GM18526 (cell line): Measurements from ENCODE around the gene SPATA20.

Experiments used
- POLR2A ChIP-seq: IDR thresholded peaks from 3 replicates; pipeline ENCODE4 v1.6.1; 2011; ENCODE audit not compliant: insufficient read length; ENCODE audit errors: extremely low read depth

SPATA20 gene

DNA sequence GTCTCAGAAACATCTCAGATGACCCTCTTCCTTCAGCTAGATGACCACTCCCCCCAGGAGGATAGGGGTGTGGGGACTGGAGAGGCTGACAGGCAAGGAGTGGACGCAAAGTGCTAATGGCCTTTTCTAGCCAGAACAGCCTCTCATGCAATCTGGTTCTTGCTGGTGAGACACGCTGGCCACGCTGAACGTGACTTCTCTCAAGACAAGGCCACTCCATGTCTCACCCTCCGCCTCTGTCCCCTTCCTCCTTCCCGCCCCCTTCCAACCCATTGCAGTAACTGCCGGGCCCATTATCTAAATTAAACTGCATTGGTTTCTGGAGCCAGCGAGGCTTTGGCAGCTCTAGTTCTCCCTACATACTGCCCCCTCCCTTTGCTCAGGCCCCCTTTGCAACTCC is 23.1 kb downstream of the SPATA20 start:
- TF ChIP-seq POLR2A = no peak

DNA sequence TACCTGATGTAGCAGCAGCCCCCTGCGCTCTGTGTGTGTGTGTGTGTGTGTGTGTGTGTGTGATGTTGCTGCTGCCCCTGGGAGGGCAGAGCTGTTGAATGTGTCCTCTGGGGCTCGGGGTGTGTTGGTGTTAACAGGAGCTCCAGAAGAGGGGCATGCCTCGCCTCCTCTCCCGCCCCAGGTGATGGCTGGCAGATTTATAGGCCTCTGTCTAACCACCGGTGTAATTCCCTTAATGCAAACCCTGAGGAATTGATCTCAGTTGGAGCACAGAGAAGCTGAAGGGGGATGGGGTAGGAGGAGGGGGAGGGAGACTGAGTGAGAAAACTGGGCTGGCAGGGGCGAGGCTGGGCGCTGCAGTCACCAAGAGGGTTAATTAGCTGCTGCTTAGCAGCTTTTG is 23.6 kb downstream of the SPATA20 start:
- no peak for TF ChIP-seq POLR2A

DNA sequence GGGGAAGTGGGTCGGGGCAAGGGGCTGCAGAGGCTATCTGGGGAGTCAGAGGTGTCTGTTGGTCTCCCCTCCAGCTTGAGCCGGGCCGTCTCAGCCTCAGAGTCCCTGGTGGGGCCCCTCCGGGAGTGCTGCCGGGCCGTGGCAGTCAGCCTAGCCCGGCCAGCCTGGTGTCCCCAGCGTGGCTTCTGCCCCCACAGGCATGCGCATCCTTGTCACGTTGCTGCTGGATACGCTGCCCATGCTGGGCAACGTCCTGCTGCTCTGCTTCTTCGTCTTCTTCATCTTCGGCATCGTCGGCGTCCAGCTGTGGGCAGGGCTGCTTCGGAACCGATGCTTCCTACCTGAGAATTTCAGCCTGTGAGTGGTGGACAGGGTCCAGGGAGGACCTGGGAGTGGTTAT is 24.7 kb downstream of the SPATA20 start:
- TF ChIP-seq POLR2A = no peak

DNA sequence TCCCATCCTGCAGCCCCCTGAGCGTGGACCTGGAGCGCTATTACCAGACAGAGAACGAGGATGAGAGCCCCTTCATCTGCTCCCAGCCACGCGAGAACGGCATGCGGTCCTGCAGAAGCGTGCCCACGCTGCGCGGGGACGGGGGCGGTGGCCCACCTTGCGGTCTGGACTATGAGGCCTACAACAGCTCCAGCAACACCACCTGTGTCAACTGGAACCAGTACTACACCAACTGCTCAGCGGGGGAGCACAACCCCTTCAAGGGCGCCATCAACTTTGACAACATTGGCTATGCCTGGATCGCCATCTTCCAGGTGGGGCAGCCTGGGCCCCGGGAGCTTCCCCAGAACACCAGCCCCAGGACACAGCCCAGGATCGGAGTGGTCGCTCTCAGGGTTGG is 25.6 kb downstream of the SPATA20 start:
- no peak for TF ChIP-seq POLR2A

DNA sequence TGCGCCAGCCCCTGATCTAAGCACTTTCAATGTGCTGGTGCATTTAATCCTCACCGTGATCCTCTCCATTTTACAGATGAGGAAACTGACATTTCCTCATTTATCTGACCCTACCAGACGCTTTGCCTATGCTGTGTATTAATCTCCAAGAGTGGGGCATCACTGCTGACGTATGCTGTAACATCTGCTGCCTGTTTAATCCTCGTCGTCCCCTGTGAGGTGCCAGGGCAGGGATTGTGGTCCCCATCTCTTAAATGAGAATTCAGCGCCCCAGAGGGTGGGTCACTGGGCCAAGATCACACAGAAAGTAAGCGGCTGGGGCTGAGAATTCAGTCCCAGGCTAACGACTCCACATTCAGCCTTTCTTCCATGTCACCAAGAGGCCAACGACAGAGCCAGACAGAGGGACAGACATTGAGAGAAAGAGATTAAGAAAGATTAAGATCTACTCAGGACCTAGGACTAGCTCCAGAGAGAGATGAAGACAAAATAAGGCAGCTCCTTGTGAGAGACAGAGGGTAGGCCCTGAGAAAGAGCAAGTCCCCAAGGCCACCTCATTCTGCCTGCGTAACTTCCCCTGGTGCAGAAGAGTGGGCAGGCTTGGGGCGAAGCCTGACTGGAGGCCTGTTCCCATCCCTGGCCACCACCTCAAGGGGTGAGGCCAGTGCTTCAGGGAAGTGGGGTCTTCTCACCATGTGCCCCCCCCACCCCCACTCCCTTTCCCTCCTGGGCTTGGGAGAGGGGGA is 27.1 kb downstream of the SPATA20 start:
- TF ChIP-seq POLR2A = no peak

DNA sequence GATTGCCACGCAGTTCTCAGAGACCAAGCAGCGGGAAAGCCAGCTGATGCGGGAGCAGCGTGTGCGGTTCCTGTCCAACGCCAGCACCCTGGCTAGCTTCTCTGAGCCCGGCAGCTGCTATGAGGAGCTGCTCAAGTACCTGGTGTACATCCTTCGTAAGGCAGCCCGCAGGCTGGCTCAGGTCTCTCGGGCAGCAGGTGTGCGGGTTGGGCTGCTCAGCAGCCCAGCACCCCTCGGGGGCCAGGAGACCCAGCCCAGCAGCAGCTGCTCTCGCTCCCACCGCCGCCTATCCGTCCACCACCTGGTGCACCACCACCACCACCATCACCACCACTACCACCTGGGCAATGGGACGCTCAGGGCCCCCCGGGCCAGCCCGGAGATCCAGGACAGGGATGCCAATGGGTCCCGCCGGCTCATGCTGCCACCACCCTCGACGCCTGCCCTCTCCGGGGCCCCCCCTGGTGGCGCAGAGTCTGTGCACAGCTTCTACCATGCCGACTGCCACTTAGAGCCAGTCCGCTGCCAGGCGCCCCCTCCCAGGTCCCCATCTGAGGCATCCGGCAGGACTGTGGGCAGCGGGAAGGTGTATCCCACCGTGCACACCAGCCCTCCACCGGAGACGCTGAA is 28.7 kb downstream of the SPATA20 start:
- TF ChIP-seq POLR2A = no peak

DNA sequence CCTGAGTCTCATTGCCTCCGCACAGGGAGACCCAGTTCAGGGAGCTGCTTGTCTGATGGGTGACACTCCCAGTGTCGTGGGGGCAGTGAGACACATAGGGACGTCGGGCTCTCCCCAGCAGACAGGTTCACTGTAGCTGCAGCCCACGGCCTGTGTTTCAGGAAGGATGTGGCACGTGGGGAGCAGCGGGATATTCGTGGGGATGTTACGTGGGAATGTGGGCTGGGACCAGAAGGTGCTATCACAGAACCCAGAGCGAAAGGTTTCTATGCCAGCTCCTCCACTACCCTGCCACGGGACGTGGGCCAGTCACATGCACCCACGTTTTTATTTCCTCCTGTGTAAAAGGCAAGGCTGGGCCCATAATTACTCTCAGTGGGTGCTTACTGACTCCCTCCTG is 29.9 kb downstream of the SPATA20 start:
- no peak for TF ChIP-seq POLR2A

DNA sequence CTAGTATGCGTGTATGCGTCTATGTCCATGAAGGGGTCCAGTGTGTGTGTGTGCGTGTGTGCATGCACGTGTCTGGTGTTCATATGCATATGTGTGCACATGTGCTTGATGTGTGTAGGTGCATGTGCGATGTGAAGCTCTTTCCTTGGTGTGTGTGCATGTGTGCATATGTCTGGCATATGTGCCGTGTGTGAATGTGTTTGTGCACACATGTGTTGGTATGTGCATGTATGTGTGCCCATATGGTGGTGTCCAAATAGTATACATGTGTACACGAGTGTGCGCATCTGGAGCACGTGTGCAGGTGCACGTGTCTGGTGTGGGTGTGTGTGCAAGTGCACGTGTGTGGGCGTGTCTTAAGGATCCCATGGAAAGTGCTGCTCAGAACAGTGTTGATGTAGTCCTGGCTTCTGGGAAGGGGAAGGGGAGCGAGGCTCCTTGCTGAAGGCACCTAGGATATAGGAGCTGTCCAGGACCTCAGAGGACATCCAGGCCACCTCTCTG is 30.5 kb downstream of the SPATA20 start:
- no peak for TF ChIP-seq POLR2A

DNA sequence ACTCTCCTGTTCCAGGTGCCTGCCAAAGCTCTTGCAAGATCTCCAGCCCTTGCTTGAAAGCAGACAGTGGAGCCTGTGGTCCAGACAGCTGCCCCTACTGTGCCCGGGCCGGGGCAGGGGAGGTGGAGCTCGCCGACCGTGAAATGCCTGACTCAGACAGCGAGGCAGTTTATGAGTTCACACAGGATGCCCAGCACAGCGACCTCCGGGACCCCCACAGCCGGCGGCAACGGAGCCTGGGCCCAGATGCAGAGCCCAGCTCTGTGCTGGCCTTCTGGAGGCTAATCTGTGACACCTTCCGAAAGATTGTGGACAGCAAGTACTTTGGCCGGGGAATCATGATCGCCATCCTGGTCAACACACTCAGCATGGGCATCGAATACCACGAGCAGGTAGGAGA is 31.2 kb downstream of the SPATA20 start:
- no peak for TF ChIP-seq POLR2A

DNA sequence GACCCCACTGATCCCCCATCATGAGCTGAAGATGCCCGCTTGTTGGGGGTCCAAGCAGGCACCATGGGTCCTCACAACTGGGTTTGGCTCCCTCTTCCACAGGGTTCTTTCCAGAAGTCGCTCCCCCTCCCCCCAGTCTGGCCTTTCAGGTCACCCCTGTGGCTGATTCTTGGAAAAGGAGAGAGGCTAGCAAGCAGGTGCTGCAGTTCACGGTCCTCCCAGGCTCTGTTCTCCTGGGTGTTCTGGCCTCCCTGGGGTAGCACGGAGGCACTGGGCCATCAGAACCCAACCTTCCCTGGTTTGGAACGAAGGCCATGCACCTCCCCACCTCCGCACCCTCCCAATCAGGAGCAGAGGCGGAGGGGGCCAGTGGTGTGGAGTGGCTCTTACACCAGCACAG is 32.4 kb downstream of the SPATA20 start:
- no peak for TF ChIP-seq POLR2A

DNA sequence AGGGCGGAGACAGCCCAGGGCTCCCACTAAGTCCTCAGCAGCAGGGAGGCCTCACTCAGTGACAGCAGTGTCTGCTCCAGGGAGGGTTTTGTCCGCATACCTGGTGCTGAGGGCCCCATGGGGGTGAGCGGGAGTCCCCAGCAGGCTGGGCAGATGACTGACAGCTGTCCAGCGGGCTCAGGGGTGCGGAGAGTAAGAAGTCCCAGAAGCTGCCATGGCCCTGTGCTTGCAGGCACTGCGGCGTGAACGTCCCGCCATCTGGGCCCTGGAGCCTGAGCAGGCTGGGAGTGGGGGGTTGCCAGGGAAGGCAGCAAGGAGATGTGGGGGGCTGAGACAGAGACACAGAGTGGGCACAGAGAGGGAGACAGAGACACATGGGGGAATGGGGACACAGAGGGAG is 33.7 kb downstream of the SPATA20 start:
- TF ChIP-seq POLR2A = no peak

DNA sequence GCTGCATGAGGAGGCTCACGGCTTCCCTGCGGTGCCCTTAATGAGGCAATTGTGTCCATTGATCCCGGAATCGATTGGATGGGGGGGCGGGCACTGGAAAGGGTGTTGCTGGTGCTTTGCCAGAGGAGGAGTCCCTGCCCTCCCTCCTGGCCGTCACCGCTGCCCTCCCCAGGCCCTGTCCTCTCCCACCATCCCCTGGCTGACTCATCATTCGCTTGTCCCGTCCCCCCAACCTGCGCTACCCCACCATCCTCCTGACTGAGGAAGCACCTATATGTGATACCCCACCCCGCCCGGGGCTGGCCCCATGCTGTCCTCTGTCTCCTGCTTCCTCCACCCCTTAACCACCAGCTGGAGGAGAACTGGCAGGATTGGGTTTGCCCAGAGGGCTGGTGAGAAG is 34.3 kb downstream of the SPATA20 start:
- TF ChIP-seq POLR2A = no peak

DNA sequence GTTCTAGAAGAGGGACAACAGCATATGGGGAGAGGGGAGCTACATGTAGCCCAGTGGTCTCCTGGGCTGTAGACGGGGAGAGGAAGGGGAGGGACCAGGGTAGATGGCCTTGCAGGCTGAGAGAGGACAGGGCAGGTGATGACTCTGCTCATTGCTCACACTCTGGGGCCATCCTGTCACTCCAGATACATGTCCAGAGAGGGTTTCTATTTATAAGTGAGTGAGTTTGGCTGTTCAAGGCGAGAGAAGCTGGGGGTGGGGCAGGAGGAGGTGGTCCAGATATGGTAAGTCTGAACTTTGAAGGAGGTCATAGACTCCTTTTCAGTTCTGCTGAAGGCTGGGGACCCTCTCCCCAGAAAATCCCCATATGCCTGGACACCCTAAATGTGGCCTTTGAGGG is 35.8 kb downstream of the SPATA20 start:
- TF ChIP-seq POLR2A = no peak

DNA sequence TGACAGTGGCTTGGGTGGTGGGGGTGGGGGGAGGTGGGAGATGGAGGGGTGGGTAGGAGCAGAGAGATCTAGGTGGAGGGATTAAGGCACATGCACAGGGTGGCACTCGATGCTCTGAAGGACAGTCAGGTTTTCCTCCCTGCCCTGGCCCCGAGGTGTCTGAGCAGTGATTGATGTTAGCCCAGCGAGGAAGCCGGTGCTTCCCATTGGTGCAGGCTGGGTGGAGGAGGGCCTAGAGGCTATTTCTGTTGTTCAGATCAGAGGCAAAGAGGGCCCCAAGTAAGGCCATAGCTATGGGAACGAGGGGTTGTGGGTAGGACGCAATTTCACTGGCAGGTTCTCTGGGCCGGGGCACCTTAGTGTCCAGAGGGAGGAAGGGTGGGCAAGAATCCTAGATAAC is 36.7 kb downstream of the SPATA20 start:
- TF ChIP-seq POLR2A = no peak

DNA sequence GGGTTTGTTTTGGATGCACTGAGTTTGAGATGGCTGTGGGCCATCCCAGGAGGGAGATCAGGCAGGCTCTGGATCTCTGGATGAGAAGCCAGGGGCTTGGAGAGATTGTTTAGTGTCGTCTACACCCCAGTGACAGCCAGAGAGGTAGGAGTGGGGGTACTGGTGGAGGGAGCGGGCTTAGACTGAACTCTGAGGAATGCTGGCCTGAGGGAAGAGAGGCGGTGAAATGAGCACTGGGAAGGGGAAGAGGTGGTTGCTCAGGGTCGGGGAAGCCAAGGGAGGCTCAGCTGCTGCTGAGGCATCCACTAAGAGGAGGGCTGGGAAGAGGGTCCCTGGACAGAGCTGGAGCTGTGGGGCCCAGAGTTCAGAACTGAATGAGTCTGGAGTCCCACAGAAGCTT is 37.1 kb downstream of the SPATA20 start:
- no peak for TF ChIP-seq POLR2A

DNA sequence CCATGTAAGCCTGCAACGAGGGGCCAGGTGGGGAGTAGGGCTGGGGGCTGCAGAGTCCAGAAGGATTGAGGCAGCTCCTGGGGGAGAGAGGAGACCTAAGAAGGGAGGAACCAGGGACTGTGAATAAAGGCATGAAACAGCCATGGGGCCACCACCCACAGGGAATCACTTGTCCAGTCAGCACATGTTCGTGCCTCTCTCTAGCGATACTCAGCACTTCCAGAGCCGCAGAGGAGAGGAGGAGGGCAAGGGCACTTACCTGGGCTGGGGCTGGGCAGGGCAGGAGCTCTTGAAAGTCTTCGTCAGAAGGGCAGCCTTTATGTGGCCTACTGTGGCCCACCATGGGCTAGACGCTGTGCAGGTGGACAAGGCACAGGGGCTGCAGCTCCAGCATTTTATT is 37.8 kb downstream of the SPATA20 start:
- no peak for TF ChIP-seq POLR2A

DNA sequence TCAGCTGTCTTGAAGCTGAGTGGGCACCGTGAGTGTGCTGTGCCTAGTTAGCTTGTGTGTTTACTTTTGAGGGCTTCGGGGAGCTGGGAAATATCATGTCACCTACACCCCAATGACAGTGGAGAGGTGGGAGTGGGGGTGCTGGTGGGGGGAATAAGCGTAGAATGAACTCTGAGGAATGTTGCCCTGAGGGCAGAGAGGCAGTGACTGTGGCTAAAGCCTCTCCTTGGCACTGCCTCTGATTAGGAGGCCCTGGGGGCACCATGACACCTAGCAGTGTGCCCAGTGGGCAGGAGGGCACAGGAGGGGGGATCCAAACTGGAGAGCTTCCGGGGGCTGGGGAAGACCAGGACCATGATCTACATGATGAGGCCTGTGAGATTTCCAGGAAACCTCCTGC is 38.4 kb downstream of the SPATA20 start:
- TF ChIP-seq POLR2A = no peak
